GM19035 (cell line): Measurements from ENCODE around the gene ANKFN1.

ENCODE experiments used
- ATAC-seq: cut with Tn5 transposase; IDR thresholded peaks from one replicate; pipeline ENCODE4 v1.9.1; 2021; ENCODE audit not compliant: unreplicated experiment

Gene ANKFN1

DNA sequence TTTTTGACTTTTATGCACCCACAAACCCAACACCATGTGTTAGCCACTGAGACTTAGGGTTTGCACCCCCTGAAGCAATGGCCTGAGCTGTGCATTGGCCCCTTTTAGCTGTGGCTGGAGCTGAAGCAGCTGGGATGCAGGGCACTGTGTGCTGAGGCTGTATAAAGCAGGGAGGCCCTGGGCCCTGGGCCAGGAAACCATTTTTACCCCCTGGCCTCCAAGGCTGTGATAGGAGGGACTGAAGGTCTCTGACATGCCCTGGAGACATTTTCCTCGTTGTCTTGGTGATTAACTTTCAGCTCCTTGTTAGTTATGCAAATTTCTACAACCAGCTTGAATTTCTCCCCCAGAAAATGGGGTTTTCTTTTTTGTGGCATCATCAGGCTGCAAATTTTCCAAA lies 6.7 kb upstream of the ANKFN1 start:
- ATAC-seq, result no peak

DNA sequence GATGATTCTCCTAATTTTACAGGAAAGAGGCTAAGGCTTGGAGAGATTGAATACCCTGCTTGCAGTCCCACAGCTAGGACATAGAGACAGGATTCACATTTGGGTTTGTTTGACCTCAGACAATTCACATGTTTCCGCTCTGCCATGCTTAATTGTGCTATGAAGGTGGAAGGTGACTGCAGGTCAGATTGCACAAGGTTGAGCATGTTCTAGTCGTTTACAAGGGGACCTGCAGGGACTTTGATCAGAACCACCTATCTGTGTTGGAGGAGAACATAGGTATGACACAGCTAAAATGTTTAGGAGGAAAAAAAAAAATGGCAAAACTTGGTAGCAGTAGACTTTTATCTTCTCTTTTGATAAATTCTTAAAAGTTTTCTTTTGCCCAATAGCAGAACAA lies 4.9 kb upstream of the ANKFN1 start:
- no peak for ATAC-seq

DNA sequence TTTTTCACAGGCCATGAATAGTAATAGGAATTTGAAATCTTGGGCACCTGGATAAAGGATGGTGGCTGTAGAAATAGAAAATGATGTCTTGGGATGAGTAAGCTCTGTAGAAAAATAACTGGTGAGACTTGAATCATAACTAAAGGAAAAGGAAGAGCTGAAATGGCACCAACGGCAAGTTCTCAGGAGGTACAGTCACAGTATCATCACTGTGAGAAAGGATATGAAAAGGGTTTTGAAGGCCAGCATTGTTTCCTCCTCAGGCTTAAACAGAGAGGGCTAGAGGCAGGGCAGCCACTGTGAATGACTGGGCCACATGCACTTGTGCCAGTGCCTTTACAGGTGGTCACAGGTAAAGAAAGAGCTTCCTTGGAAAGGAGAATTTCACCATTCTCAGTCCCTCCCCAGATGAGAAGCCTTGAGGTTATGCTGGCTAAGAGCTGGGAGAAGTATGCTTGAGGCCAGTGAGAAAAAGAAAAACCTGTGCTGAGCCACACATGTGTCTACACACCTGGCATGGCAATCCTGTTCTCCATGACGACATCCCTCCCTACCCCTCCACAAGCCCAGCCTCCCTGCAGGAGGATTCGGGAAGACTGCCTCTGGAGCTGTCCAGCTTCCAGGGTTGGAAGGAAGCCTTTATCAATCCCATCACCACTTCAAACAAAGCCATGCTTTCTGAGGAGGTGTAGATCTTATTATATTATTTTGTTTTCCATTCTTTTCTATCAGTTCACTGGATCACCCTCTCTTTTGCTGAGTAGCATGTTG lies 3.8 kb upstream of the ANKFN1 start:
- no peak for ATAC-seq

DNA sequence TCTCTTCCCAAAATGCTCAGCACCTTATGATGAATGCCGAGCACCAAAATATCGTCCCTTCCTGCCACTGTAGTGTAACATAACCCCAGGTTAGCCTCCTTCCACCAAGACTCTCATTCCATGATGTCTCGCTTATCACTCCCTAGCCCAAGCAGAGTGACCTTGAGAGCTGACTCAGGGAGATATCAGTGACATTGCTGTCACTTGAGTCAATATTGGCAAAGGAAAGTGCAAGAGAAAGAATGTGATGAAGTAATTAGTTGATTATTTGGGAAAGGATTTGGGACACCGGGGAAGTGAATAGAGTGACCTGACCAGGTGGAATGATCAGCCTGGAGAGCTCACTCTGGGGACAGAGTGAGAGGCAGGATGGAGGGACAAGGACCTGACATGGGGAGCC lies 2.6 kb upstream of the ANKFN1 start:
- no peak for ATAC-seq

DNA sequence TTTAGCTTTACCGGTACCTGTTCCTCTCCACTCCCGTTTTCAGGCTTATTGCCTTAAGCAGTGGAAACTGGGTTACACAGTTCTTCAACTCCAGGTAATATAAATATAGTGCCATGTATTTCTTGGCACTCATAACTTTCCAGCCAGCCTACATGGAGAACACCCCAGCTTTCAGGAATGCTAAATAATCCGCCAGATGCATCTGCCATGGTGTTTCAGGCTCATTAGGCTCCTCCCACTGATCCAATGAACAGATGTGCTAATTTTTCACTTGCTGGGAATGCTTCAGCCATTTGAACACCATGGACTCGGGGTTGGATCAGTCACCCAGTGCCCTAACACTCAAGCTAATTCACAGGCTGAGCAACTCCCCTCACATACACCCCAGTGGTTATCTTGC lies 4.6 kb downstream of the ANKFN1 start:
- ATAC-seq, result no peak

DNA sequence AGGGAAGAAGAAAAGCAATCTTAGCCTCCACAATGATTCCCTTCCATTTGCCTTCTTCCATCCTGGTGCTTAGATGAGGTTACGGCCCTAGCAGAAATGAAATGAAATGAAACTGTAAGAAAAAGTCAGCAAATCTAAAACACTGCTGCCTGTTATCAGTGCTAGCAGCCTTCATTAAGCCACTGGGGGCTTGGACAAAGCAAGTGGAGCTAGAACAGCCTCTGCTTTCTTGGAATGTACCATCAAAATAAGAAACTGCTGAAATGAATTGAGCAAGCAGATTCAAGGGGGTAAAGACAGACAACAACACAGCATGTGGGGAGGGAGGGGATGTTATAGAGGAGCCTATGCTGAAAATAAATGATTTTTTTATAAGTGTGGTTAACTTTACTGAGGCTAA lies 5.1 kb downstream of the ANKFN1 start:
- ATAC-seq, result no peak

DNA sequence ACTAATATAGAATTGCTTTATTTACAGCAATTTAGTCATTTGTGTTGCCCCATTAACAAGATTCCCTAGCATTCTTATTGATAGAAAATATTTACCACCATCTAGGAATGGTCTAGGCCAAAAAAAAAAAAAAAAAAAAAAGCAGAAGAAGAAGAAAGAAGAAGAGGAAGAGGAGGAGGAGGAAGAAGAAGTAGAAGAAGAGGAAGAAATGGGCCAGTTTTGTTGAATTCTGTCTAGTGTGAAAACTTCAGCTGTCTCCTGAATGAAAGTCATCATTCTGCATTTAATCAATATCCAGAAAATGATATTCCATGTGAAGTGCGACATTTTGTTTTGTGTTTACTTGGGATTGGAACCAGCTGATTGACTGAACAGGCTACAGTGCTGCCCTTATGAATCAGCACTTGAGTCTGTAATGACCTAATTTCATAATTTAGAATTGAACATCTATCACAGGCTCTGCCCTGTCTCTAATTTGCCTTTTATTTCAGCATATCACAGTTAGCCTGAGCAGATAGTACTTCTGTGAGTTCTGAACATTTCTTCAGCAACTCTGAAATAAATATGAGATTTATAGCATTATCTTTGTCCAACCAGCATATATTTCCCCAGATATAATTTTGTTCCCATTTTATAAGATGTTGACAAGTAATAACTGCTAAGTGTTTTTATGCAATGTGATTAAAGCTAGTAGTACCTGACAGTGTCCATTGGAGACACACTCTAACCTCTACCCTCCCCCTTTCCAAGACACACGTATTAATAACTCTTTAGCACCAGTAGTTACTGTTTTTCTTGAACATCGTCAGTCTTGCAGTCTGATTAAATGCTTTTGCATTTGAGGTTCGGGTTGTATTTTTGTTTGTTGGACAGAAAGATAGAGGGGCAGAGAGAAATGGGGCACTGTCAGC lies 5.9 kb downstream of the ANKFN1 start:
- no peak for ATAC-seq

DNA sequence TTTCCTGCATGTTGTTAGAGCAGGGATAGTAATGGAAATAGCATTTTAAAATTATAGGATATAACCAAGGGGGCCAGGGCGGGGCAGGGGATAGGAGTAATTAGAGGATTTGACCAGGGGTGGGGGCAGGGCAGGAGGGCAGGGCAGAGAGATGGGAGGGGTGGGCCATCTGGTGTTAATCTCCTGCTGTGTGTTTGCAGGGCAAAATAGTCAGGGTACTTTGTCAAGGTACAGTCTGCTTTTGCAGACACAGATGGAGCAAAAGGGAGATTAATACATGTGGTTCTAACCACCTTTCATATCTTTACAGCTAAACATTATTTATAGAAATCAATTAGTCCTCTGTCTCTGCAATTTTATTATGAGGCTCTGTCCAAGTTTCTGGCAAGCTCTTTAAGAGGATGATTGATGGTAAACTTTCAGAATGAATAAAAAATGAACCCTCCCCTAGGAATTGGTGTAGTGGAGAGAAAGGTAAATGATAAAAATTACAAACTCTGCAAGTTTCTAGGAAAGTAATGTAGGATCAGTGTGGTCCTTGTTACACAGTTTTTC lies 6.6 kb downstream of the ANKFN1 start:
- ATAC-seq, result no peak

DNA sequence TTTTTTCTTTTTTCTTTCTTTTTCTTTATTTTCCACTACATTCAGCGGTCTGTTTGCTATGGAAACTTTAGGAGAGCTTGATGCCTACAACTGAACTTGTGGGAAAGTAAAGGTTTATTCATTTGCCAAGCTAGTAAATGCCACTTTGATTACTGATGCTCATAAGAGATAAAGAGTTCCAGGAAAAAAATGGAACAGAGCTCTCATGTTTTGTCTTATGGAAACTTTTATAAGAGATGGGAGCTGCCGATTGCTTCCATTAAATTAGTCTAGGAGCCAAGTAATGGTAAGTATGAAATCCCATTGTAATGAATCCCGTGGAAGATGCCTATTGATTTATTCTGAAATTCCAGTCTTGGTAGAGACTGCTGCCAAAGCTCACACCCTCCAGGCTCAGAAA lies 7.1 kb downstream of the ANKFN1 start:
- ATAC-seq, result no peak

DNA sequence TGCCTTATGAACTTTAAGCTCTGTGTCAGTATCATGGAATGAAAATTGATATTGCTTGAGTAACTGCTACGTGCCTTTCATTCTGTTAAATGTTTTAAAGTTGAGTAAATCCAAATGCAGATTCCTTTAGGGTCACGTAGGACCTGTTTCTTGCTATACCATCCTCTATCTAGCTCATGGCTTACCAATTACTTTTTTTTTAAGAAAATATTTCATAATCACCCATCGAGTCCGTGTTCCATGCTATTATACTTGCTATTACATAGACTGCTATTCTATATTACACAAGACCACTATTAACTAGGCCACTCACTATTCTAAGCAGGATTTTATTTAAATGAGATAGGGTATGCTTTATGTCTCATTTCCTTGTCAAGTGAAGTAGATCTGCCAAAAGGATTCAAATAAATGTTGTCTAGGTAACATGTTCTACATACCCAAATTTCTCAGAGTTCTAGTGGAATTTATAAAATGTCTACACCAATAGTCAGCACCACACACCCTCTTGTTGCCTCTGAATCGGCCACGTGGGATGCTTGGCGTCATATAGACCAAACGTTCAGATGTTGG lies 11.9 kb downstream of the ANKFN1 start:
- no peak for ATAC-seq

DNA sequence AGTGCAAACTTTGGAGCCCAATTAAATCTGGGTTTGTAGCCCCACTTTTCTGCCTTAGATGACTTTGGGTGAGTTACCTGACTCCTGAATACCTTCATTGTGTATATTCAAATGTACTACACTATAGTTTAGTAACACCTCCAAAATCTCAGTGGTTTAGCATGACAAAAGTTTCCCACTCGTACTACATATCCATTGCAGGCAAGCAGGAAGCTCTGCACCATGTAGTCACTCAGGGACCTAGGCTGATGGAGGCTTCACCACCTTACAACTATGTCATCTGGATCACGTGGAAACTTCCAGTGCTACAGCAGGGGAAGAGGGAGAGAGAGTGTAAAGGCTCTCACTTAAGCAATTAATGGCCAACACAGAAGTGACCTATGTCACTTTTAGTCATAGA lies 14.2 kb downstream of the ANKFN1 start:
- ATAC-seq, result no peak

DNA sequence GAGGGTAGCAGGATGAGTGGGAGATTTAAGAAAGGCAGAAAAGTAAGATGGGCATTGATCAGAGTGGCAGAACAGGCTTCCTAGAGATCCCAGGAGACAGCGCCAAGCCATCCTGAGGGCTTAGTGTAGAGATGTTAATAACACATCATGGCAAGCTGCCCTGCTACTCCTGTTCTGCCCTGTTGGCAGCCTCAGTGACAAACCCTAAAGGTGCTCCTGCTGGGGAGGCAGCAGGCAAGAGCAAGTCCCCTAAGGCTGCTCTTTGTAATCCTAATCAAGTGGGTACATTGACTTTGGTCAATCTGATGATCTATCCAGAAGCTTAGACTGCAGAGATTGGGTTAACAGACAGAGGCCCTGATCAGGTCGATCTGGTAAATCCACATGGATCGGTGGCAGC lies 16.3 kb downstream of the ANKFN1 start:
- ATAC-seq, result no peak

DNA sequence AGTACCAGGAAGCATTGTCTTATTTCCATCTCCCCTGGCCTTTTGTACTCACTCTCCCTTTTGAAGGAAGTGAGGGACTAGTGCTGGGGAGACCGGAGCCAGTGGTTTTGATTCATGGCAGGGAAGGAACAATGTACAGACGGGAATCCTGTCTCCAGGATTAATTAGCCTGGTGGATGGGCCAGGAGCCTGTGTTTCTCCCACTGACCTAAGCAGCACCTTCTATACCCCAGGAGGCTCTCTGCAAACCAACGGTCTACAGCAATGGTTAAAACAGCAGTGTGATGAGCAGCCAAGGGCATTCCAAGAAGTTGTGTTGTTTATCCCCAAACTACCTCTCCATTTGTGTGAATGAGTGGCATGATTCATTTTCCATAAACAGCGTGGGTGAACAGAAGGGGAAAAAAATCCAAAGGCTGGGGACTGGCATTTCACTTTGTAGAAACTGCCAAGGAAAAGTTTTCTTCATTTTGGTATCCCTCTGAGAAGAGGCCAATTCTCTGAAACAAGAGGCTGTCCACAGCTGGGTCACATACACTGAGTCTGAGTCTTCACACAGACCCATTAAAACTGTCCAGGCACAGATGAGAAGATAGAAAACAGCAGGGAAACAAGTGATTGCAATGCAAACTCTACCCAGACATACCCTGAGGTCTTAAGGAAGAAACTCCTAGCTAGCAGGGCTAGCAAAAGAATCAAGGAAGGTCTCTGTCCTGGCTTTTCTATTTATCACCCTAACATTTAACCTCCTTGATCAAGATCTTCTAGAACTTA lies 18.1 kb downstream of the ANKFN1 start:
- ATAC-seq, result no peak

DNA sequence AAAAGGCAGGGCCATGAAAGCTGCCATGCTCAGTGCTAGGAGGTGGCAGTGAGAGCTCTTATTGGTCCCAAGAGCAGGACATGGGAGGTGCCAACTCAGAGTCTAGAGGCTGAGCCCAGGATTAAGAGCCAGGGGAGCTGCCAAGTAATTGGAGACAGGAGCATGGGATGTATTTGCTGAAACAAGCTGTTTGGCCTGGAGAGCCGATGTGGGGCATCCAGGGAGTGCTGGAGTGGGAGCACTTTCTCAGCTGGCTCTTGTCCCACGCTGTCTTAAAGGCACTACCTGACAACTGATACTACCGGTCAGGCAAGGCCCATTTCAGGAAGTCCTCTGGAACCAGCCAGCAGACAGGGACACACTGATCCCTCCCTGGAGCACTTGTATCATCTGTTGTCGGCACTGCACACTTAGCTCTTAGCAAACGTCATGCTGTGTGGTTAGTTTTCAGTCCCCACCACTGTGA lies 19.3 kb downstream of the ANKFN1 start:
- no peak for ATAC-seq

DNA sequence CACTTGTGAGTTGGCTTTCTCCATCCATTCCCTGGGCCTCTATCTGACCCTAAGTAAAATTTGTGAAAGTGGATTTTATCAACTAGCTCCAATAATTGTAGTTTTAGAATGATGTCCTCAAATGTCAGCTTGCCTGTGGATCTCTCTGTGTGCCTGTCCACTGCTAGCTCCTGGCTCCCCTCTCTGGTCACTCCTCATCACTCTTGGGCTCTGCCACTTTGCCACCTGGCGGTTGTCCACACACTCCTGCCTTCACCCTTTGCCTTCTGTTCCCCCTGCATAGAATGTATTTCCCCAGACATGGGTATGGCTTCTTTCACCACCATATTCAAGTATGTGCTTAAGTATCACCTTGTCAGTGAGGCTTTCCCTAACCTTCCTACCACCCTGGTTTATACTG lies 19.8 kb downstream of the ANKFN1 start:
- no peak for ATAC-seq

DNA sequence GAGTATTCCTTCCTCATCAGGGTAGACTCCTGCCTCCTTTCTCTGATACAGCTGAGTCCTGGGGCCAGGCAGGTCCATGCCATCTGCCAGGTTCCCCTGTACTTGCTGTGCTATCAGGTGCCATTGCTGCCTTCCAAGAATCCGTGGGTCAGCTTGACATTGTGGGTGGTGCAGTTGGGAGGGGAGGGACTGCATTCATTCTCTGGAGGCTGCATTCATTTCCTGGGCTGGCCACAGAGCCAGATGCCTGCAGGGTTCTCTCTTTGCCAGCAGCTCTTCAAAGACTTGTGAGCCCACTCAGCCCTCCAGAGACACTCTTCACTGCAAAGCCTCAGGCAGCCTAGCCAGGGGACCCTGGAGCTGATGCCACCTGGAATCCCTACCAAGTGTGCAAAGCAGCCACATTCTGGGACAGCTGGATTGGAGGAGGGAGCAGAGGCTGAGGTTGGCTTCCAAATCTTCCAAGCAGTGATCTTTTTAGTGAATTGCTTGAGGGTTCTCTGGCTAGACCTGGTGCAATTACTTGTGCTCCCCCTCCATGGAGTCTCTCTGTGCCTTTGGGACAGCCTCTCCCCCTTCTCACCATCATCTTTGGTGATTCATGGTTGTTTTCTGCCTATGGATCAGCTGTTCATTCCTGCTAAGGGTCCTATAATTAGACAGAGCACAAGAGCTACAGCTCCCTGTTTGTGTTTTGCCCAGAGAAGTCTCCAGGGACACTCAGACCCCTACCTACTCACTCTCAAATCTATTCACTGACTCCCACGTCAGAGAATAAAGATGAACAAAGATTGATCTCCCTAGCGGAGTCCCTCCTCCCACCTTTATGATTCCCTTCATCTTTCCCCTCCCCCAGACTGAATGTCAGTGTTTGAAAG lies 20.9 kb downstream of the ANKFN1 start:
- ATAC-seq, result no peak

DNA sequence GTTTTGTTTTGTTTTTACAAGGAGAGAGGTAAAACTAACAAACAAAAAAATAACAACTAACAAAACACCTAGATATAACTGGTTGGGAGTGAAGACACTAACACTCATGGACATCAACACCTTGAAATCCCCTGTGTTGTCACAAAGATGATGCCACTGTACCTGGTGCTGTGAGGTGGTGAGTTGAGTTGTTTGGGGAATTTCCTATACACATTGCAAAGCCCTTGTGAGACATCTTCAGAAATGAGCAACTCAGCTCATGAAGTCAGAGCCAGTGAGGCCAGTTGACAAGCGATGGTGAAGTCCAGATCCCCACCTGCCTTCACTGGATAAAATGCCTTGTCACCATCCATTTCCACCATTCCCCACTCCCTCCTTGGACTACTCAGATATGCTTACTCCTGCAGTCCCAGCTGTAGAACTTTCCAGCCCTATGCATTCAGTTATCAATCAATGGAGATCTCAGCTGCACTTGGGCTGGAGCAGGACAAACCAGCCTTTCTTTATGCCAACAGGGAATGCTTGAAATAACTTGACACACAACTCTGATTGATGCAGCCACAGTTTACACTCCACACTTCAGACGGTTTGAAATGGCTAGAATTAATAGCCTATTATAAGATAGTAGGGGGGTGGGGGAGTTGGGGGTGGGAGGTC lies 22.2 kb downstream of the ANKFN1 start:
- no peak for ATAC-seq

DNA sequence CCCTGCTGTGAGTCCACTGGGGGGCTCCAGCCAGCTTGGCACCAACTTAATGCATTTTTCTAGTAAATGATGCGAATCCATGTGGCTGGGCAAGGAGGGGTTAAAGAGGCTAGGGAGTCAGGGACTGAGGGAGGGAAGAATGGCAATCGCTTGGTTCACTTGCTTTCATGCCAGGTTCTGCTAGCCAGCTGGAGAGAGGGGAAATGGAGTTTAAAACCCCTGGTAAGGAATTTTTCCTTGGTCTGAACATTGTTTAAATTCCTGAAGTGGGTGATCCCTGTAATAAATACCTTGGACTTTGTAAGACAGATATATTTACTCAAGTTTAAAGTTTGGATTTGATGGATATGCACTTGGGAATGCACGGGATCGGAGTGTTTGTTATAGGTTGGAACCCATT lies 22.8 kb downstream of the ANKFN1 start:
- no peak for ATAC-seq

DNA sequence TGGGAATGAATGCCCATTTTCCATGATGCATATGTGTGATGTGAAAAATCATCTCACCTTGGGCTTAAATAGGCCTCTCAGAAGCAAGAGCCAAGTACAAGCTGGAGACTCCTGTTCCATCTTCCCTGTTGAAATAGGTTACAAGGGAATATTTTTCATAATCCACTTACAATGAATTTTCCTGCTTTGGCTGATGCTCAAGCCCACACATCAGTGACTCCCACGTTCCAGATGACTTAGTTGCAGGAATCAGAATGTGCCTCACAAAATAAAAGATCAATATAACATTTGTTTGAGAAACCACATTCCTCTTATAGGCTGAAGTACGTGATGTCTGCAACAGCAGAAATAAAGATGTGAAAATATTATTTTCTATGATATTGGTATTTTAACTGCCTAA lies 24.1 kb downstream of the ANKFN1 start:
- no peak for ATAC-seq
